HG02759 (cell line): ENCODE data around the gene TRIM46.

ENCODE experiments used
- ATAC-seq: cut with Tn5 transposase; IDR thresholded peaks from one replicate; pipeline ENCODE4 v1.9.1; 2021; ENCODE audit warnings: mild to moderate bottlenecking, moderate library complexity; ENCODE audit not compliant: unreplicated experiment

TRIM46 gene

GRCh38 chr1:155171836-155172731 lies 1.6 kb upstream of the TRIM46 start:
- peak; percentile 9 for ATAC-seq

GRCh38 chr1:155172732-155173477 lies 744 bp upstream of the TRIM46 start, which contains the start of gene KRTCAP2:
Gene KRTCAP2, minus strand, starts transcription at chr1:155173304. Its CDS starts 80 bp downstream, at chr1:155173224.
- peak; percentile 80 for ATAC-seq

GRCh38 chr1:155174324-155175280 lies 953 bp downstream of the TRIM46 start:
- no peak for ATAC-seq

- ATAC-seq: no peak
These were observed 1.8 kb downstream of the TRIM46 start for GRCh38 chr1:155175281-155175926.

GRCh38 chr1:155175927-155176371 lies 2.3 kb downstream of the TRIM46 start:
- ATAC-seq: no peak

- no peak for ATAC-seq
These were observed 3.0 kb downstream of the TRIM46 start for GRCh38 chr1:155176544-155177071.

GRCh38 chr1:155177192-155177917 lies 3.7 kb downstream of the TRIM46 start:
- ATAC-seq: no peak

GRCh38 chr1:155177918-155178281 lies 4.3 kb downstream of the TRIM46 start:
- ATAC-seq: no peak

- no peak for ATAC-seq
These were observed 4.9 kb downstream of the TRIM46 start for GRCh38 chr1:155178441-155179111.

GRCh38 chr1:155179112-155180031 lies 5.7 kb downstream of the TRIM46 start:
- no peak for ATAC-seq

GRCh38 chr1:155181371-155182051 lies 7.9 kb downstream of the TRIM46 start:
- ATAC-seq: no peak

GRCh38 chr1:155182052-155182550 lies 8.5 kb downstream of the TRIM46 start:
- ATAC-seq: no peak

GRCh38 chr1:155183775-155184221 lies 10.1 kb downstream of the TRIM46 start:
- no peak for ATAC-seq

- ATAC-seq: no peak
These were observed 10.7 kb downstream of the TRIM46 start for GRCh38 chr1:155184351-155184811.

- peak; percentile 85 for ATAC-seq
These were observed 11.5 kb downstream of the TRIM46 start for GRCh38 chr1:155184835-155185782.

GRCh38 chr1:155185783-155186066 lies 12.1 kb downstream of the TRIM46 start:
- no peak for ATAC-seq
